Hematopoietic multipotent progenitor cell (in vitro differentiated cells): ENCODE data around the gene LTB4R. TPM values are rescaled to one million over a fixed set of nuclear protein-coding genes. Genes with fewer than 3 reads are reported as not detected.

Experiments
- DNase-seq, 3 donors: peaks; one replicate each; pipeline ENCODE4 v3.0.0-alpha.2; 2011 to 2015; ENCODE audit warnings: low read depth in 2 of 3, low spot score in 2 of 3
- total RNA-seq: library from RNA; depleted of rRNA; stranded (reverse); fragments of >200 nt; gene quantifications from one replicate; pipeline ENCODE4 v1.2.3, GENCODE V29; 2012

LTB4R gene
- 13.5 TPM for total RNA-seq

DNA sequence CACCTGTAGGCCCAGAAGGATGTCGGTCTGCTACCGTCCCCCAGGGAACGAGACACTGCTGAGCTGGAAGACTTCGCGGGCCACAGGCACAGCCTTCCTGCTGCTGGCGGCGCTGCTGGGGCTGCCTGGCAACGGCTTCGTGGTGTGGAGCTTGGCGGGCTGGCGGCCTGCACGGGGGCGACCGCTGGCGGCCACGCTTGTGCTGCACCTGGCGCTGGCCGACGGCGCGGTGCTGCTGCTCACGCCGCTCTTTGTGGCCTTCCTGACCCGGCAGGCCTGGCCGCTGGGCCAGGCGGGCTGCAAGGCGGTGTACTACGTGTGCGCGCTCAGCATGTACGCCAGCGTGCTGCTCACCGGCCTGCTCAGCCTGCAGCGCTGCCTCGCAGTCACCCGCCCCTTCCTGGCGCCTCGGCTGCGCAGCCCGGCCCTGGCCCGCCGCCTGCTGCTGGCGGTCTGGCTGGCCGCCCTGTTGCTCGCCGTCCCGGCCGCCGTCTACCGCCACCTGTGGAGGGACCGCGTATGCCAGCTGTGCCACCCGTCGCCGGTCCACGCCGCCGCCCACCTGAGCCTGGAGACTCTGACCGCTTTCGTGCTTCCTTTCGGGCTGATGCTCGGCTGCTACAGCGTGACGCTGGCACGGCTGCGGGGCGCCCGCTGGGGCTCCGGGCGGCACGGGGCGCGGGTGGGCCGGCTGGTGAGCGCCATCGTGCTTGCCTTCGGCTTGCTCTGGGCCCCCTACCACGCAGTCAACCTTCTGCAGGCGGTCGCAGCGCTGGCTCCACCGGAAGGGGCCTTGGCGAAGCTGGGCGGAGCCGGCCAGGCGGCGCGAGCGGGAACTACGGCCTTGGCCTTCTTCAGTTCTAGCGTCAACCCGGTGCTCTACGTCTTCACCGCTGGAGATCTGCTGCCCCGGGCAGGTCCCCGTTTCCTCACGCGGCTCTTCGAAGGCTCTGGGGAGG lies at the start of gene LTB4R:
TSS of gene LTB4R (plus strand) at position 857 of the 959 bp plus-strand sequence. CDS start 4,150 bp downstream, outside the sequence.
- DNase-seq = peak; percentile 64 to 84 (median 82)

DNA sequence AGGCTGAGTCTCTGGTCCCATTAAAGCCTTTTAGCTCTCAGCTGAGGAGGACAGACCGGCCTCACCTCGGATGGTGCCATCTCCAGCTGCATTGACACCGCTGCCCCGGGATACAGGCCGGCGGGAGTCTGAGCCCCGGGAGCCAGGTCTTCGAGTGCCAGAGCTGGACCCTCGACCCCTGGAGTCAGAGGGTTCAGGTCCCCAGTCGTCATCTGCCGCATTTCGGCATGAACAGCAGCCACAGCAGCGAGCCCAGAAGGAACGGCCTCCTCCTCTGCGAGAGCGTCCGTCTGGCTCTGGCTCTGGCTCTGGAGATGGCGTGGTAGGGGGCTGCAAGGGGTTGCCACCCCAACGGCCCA lies 49.4 kb upstream of the LTB4R start:
- DNase-seq = no peak

- DNase-seq = no peak
Measured at GRCh38 chr14:24262821-24263733, 48.2 kb upstream of the LTB4R start, which contains the start of gene TGM1. TSS of gene TGM1 (minus strand) at chr14:24263177. CDS start at chr14:24262352, 825 bp downstream.

- DNase-seq = no peak
Measured at GRCh38 chr14:24263848-24264247, 47.5 kb upstream of the LTB4R start.

DNA sequence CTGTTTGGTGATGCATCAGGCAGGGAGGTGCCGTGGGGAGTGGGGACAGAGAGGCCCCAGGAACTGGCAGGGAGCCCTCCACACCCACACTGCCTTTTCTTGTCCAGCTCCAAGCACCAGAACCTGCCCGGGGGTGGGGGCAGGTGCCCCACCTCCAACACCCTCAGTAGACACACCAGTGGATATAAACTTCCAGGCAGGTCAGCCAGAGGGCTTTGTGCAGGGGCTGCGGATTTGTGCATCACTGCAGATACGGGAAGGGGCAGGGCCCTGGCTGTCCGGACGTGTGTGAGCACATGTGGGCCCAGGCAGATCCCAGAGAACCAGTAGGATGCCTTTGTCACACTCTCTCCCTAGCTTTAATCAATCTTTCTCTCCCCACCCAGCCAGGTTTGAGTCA lies 47.0 kb upstream of the LTB4R start:
- no peak for DNase-seq

GRCh38 chr14:24266344-24267244 lies 44.7 kb upstream of the LTB4R start:
- no peak for DNase-seq

DNA sequence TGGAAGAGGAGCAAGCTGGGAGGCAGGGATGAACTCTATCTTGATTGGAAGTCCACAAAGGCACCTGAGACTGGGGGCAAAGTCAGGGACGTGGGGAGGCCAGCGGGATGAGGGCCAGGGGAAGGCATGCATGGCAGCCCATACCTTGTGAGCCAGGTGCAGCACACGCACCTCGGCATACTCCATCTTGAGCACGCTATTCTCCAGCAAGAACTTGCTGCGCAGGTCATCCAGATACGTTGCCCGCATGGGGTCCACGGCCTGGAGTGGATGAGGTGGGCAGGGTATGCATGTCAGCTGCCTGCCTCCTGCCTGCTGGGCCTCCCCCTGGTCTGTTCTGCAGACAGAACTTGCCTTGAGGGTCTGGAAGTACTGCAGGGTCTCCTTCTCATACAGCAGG lies 43.8 kb upstream of the LTB4R start:
- no peak for DNase-seq

DNA sequence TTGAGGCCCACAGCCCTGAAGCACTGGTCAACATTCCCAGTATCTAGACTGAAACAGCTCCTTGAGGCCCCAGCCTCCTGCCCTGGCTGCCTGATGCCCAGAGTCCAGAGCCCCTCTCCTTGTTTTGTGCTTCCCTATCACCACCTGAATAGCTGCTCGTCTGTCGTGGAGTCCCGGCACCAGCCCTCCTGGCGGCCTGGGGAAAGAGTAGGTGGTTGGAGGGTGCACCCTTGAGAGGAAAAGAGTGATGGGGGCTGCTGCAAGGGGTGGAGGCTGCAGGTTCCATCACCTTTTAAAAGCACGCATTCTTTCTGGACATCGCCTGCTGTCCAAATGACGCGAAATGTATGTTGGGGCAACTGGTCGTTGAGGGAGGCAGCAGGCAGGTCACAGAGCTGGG lies 43.1 kb upstream of the LTB4R start:
- DNase-seq = no peak

DNA sequence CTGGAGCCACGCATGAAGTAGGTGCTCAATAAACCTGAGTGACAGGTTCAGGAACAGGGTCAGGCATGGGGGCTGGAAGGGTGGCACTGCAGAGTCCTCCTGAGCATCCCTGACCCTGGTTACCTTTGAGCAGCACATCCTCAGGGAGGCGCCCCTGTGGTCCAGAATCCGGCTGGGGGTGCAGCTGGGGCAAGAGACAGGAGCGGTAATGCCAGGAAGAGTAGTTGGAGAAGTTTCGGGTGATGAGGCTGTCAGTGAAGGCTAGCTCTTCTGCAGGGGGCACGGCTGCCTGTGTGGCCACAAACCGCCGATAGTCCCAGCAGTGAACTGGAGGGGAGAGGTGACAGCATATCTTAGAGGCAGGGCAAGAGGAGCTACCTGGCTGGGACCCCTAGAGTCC lies 41.9 kb upstream of the LTB4R start:
- no peak for DNase-seq

GRCh38 chr14:24269910-24270536 lies 41.3 kb upstream of the LTB4R start:
- DNase-seq = no peak

GRCh38 chr14:24270537-24271133 lies 40.7 kb upstream of the LTB4R start:
- peak in 1 of 3 donors; percentile 32 for DNase-seq

DNA sequence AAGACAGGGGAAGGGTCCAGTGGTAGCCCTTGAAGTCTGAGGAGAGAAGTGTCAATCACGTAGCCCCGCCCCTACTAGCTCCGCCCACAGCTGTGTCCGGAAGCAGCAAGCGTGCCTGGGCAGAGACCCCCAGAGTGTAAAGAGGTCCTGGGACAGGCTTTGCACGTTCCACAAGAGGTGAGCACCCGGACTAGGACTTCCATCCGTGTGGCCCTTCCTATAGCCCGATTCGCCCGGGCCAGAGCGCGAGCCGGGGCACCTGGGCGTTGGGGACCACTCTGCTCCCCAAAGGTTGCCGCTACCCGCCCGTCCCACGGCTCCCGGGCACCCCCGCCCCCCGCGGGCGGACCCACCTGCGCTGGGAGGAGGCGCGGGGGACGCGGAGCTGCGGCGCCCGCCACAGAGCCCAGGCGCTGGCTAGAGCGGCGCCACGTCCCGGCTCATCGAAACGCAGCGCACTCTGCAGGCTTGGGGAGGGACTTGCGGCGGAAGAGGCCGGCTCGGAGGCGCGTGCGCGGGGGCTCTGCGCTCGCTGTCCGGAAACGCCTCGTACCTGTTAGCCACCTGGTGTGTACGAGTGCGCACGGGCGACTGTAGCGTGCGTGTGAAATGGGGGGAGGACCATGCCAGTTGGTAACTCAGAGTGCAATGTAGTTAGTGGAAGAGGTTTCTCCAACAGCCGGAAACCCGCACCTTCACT lies 40.0 kb upstream of the LTB4R start, which contains the start of gene RABGGTA:
TSS of gene RABGGTA (minus strand) at position 464 of the 700 bp plus-strand sequence. CDS start 482 bp downstream, outside the sequence.
- DNase-seq = peak; percentile 87 to 95 (median 90)

DNA sequence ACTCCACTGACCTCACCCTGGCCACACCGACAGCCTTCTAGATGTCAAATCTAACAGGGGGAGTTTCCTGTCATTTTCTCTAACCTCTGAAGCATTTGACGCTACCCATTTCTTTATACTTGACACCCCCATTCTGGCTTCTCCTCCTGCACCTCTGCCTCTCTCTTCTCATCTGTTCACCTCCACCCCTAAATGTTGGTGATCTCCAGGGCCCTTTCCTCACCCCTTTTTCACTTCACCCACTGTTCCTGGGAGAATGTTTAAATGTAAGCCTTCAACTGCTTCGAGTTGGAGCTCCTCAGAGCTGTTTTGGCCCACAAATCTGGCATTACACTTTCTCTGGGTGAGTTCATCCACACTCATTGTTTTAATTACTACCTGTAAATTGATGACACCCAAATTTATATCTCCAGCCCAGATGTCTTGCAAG lies 39.5 kb upstream of the LTB4R start:
- no peak for DNase-seq

GRCh38 chr14:24272467-24272866 lies 38.8 kb upstream of the LTB4R start:
- DNase-seq = no peak

DNA sequence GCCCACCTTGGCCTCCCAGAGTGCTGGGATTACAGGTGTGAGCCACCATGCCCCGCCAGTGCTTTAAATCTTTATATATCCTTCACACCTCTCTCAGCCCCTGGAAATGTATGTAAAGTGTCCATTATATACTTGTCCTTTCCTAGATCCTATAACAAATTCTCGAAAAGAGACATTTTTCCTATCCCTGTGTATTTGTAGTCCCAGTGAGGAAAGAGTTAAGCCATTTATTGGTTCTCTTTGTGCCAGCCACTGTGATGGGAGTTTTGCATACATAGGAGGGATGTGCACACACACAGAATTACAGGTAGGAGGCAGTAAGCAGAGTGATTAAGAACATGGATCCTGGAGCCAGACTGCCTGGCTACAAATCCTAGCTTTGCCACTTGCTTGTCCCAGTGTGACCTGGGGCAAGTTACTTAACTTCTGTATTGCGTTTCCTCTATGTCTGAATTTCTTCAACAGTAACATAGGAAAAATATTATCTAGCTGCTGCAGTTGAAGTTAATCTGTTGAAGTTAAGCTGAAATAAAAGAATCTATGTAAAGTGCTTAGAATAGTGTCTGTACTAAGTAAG lies 37.8 kb upstream of the LTB4R start:
- no peak for DNase-seq

- peak in 1 of 3 donors; percentile 29 for DNase-seq
Measured at GRCh38 chr14:24274101-24274543, 37.2 kb upstream of the LTB4R start.

- no peak for DNase-seq
Measured at GRCh38 chr14:24277071-24277470, 34.2 kb upstream of the LTB4R start.
